GM21515 (cell line): ENCODE results near the gene SLC4A11.
"Not testable (repeated sequence)": the region's sequence is repeated elsewhere in the genome, so short reads cannot be mapped to it uniquely, and the experiment has no call there.

Experiments
- ATAC-seq: cut with Tn5 transposase; IDR thresholded peaks from one replicate; pipeline ENCODE4 v1.9.1; 2021; ENCODE audit not compliant: unreplicated experiment

Gene SLC4A11

GRCh38 chr20:3204124-3204794 lies 34.7 kb downstream of the SLC4A11 start, which contains the start of gene DDRGK1:
Gene DDRGK1 (minus strand): TSS chr20:3204682. CDS start chr20:3204627, 55 bp downstream.
- peak; percentile 79 for ATAC-seq

GRCh38 chr20:3203315-3204123 lies 35.5 kb downstream of the SLC4A11 start:
- ATAC-seq = peak; percentile 3

DNA sequence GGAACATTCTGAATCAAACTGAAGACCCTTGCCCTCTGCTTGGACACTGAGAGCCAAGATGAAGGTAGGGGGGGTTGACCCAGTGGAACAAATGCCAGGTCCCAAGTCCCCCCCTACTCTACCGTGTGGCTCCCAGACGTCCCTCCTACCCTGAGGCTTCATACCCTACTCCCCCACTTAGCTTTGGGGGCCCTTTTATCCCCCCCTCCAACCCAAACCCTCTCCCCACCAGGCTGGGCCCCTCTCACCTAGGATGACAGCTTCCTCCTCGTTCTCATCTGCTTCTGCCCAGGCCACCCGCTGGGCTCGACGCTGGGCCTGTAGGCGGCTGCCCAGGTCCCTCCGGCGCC lies 36.0 kb downstream of the SLC4A11 start:
- ATAC-seq = no peak

GRCh38 chr20:3199976-3200755 lies 38.8 kb downstream of the SLC4A11 start:
- ATAC-seq = no peak

DNA sequence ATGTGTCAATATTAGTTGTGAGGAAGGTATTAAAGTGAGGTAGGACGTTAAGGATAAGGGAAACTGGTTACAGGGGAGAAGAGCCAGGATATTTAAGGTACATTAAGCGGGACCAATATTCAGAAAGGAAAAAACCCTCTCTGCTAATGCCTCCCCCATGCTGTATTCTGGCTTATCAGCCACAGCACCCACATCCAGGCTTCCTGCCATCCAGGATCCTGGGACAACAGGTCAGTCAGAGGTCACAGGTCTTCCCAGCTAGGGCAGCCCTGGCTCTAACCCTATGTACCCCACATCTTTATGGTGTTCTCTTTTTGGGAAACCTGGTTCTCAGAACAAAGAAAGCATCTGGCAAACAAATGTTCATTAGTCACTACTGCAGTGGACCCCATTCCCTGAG lies 39.8 kb downstream of the SLC4A11 start:
- ATAC-seq = no peak

DNA sequence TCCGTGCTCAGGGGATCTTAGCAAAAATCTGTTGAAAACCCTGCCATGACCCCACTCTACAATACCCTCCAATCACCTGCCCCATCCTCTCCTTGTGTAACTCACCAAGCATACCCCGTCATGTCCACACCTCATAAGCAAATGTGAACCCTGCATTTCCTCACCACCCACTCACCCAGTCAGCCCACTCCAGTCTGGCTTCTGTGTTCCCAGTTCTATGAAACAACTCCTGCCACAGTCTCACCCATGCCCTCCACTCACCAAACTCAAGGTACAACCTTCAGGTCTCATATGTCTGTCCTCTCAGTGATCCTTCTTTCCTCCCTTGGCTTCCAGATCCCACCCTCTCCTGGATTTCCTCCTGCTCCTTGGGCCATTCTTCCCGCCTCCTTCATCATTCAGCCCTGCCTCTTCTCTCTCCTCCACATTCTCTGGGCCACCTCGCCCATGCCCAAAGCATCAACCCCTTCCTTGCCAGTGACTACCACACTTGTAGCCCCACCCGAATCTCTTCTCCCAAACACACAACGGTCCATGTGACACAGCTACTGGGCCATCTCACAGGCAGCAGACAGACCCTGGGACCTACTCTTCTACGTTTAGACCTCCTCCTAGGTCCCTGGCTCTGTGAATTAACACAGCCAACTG lies 43.3 kb downstream of the SLC4A11 start:
- no peak for ATAC-seq

DNA sequence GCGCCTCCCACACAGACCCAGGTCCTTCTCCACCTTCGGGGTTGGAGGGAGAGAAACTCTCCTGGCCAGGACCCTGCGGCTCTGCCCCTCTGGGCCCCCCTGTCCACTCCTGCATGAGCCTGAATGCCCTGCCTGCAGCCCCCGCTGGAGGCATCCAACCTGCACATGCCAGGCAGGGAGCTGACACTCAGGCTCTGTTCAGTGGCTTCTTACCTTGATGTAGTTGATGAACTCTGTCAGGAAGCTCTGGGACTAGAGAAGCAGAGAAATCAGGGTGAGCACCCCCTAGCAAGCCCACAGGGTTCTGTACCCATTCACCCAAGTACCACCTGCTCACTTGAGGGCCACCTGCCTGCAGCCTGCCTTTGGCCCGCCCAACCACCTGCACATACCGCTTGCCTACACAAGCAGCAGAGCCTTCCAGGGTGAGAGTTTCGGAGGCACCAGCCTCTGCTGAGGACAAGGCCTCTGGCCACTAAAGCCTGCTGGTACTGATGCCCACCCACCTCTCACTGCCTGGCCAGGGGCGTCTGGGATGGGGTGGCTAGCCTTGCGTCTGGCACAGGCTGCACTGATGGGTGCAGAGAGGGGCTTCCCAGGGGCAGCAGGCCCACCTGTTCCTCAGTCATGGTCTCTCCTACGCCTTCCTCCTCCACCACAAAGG lies 44.2 kb downstream of the SLC4A11 start:
- ATAC-seq = no peak

DNA sequence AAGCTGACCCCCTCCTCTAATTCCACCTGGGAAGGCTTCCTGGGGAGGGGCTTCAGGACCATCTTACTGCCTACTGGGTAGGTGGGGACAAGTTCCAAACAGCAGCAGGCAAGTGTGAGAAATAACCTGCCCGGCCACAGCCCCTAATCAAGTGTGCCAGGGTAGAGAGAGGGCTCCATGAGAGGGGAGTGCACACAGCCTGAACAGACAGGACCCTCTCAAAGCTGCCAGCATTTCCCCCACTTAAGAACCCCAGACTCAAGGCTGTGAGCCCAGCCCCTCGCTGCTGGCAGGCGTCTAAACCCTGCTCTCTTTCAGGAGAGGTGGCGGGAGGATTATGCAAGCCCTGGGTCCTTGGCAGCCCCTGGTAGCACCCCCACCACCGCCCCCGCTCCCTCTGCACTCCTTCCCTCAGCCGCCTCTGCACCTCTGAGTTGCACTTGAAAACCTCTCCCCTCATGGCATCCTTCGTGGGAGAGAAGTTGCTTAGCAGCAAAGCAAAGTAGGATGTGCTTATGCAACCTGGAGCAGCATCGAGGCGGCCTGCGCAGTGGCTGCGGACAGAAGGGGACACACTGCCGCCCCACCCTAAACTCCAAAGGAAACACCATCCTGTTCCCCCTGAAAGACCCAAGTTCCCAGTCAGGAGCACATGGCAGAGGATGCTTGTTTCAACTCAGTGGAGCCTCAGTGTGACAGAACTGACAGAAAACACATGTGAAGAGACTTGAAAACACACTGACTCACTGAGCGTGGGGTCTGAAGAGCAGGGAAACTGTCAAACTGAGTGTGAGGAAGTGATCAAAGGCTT lies 45.0 kb downstream of the SLC4A11 start:
- no peak for ATAC-seq

DNA sequence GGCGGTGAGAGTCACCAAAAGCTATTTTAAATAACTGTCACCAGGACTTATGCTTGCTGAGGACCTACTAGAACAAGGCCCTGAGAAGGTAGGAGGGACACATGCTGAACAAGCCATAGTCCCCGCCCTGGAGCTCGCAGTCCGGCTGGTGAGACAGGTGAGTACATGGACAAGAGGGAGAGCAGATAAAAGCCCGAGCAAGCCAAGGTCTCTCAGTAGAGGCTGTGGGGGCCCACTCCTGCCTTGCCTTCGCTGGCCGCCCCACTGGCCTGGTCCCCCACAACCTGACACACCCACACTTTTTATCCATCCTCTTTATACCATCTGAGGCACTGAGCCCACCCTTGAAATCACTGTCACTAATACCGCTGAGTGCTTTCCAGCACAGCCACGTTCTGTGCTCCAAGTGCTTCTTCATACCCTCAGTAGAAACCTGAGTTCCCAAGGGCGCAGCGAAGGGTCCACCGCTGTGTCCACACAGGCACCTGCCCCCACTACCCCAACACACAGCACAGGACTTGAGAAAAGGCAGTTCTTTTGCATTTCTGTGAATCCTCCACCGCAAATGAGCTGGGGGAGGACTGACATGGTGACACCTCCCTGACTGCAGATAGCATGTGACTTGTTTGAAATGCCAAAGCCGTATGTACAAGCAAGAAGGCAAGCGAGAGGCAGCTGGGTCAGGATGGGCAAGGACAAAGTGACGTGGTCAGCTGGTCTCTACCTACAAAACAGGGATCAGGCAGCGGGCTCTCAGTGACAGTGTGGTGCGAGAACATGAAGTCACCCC lies 46.6 kb downstream of the SLC4A11 start:
- ATAC-seq = no peak

DNA sequence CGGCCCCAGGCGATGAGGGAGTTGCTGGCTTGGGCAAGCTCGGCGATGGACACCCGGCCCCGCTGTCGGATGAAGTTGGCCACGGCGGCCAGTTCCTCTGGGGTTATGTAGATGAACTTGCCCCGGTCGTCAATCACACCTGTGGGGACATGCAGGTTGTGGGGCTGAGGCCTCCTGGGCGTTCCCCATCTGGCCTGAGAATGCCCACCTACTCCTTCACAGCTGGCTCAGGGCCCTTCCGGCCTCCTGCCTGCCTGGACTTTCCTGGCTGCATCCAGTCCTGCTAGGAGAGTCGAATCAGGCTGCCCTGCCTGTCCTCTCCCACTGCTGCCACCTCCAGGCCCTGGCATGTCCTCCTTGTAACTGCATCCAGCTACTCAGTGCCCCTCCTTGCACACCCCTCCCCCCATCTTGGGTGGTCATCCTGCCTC lies 48.3 kb downstream of the SLC4A11 start:
- no peak for ATAC-seq

- no peak for ATAC-seq
These were observed 49.3 kb downstream of the SLC4A11 start for GRCh38 chr20:3189561-3190131.

DNA sequence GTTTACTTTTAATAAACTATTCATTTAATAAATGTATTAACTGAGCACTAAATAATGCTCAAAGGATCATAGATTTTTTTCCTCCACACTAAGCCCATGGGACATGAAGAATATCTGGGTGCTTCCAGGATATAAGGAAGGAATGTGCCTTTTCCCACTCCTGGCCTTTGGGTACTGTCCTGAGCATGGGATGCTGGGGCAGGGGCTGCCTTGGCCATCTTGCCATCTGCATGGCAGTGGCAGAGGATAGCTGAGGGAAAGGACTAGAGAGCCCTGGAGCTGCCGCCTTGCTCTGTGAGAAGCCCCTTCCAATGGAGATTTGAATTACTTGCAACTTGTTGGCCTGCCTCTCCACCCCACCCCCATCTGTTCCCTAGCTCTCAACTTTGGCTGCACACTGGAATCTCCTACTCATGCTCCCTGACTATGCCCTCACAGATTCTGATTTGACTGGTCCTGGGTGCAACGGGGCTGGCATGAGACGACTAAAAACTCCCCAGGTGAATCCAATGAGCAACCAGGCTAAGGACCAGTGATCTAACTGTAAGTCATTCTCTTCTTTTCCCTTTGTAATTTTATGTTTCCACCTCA lies 50.1 kb downstream of the SLC4A11 start:
- no peak for ATAC-seq

DNA sequence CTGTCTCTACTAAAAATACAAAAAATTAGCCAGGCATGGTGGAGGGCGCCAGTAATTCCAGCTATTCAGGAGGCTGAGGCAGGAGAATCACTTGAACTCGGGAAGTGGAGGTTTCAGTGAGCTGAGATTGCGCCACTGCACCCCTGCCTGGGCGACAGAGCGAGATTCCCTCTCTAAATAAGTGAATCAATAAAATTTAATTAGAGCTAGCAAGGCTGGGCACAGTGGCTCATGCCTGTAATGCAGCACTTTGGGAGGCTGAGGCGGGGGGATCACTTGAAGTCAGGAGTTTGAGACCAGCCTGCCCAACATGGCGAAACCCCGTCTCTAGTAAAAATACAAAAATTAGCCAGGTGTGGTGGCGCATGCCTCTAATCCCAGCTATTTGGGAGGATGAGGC lies 51.1 kb downstream of the SLC4A11 start:
- not testable (repeated sequence) for ATAC-seq

- no peak for ATAC-seq
These were observed 54.9 kb downstream of the SLC4A11 start for GRCh38 chr20:3183896-3184612.

GRCh38 chr20:3182429-3182828 lies 56.6 kb downstream of the SLC4A11 start:
- ATAC-seq = not testable (repeated sequence)

DNA sequence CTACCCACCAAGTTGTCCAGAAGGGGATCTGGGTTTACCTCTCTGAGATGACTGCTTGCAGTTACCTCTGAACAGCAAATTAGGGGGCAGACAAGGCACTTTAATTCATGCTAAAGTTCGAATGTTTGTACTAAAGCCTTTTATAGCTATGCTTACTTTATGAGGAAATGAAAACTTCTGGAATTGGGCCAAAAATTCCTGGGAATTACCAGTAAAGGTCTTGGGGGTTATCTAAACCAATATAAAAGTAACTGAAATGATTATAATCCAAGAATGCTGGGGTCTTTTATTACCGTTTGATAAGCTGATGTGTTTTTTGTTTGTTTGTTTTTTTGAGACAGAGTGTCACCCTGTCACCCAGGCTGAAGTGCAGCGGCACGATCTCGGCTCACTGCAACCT lies 57.7 kb downstream of the SLC4A11 start:
- ATAC-seq = no peak

- ATAC-seq = no peak
These were observed 58.7 kb downstream of the SLC4A11 start for GRCh38 chr20:3180319-3180718.
